ENCODE data around the gene ZNF227. TPM values are rescaled to one million over a fixed set of nuclear protein-coding genes. Genes with fewer than 3 reads are reported as not detected.
A peak's percentile ranks its signal among the peaks of the same experiment; 100 is the strongest.

Gene ZNF227
- total RNA-seq, 4 donors from 2014 or later, result 8.5 to 24.0 (median 15.5) TPM

GRCh38 chr19:44255705-44256411, 43.5 kb downstream of the ZNF227 start:
- H3K4me1 ChIP-seq, result peaks cover 4% of the 10 kb centered on the region
- H3K27me3 ChIP-seq, result no peaks in the 10 kb centered on the region
- peaks cover 63% of the 10 kb centered on the region for H3K9me3 ChIP-seq
- no peak overlapping the region for H3K27ac ChIP-seq
- DNase-seq (ENCODE audit: low spot score in 2 of 2), result no peak
- H3K36me3 ChIP-seq, result no peaks in the 10 kb centered on the region
- TF ChIP-seq EP300 (IDR thresholded peaks at IDR 0.05) (no peak), CTCF (IDR thresholded peaks at IDR 0.05) (no peak), POLR2A (IDR thresholded peaks at IDR 0.05) (no peak), POLR2AphosphoS5 (IDR thresholded peaks at IDR 0.05) (no peak)
- H3K4me3 ChIP-seq, result no peak overlapping the region

DNA sequence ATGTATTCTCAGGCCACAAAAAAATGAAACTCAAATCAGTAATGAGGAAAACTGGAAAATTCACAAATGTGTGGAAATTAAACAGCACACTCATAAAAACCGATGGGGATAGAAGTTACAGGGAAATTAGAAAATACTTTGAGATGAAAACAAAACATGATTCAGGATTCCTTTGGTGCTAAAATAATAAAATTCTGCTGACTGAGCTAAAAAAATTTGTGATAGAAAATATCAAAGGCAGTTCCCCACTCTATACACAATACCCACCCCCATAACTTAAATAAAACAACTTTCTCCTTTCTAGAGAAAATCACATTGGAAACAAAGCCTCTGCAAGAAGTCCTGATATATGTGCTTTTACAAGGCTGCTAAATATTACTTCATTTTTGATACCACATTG, 45.8 kb downstream of the ZNF227 start:
- H3K9me3 ChIP-seq, result peaks cover 57% of the 10 kb centered on the region
- H3K4me1 ChIP-seq, result peaks cover 4% of the 10 kb centered on the region
- TF ChIP-seq CTCF (IDR thresholded peaks at IDR 0.05) (no peak), EP300 (IDR thresholded peaks at IDR 0.05) (no peak), POLR2AphosphoS5 (IDR thresholded peaks at IDR 0.05) (no peak), POLR2A (IDR thresholded peaks at IDR 0.05) (no peak)
- no peak for DNase-seq (ENCODE audit: low spot score in 2 of 2)
- no peaks in the 10 kb centered on the region for H3K36me3 ChIP-seq
- 100% methylated on average over 1 of the region's 1 CpG for WGBS
- H3K27ac ChIP-seq, result no peak overlapping the region
- no peak overlapping the region for H3K4me3 ChIP-seq
- H3K27me3 ChIP-seq, result no peaks in the 10 kb centered on the region

DNA sequence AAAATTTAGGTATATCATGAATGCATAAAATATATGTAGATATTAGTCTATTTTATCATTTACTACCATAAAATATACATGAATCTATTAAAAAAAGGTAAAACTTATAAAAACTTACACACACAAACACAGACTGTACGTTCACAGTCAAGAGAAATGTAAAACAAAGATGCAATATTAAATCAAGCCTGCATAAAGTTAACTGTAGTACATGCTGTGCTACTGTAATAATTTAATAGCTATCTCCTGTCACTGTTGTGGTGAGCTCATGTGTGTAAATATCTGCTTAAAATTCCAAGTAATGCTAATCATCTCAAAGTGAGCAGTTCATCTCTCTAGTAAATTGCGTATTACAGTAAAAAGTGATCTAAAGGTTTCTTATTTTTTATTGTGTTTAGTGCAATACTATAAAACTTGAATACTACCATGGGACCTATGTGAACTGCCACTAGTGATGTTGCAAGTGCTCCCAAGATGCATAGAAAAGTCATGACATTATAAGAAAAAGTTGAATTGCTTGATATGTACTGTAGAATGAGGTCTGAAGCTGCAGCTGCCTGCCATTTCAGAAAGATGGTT, 46.6 kb downstream of the ZNF227 start:
- no peak overlapping the region for H3K4me3 ChIP-seq
- peaks cover 4% of the 10 kb centered on the region for H3K4me1 ChIP-seq
- H3K27me3 ChIP-seq, result no peaks in the 10 kb centered on the region
- no peak overlapping the region for H3K27ac ChIP-seq
- TF ChIP-seq EP300 (IDR thresholded peaks at IDR 0.05) (no peak), POLR2A (IDR thresholded peaks at IDR 0.05) (no peak), CTCF (IDR thresholded peaks at IDR 0.05) (no peak), POLR2AphosphoS5 (IDR thresholded peaks at IDR 0.05) (no peak)
- H3K9me3 ChIP-seq, result peaks cover 51% of the 10 kb centered on the region
- no peak for DNase-seq (ENCODE audit: low spot score in 2 of 2)
- no peaks in the 10 kb centered on the region for H3K36me3 ChIP-seq
- 96% methylated on average over 2 of the region's 2 CpGs for WGBS

DNA sequence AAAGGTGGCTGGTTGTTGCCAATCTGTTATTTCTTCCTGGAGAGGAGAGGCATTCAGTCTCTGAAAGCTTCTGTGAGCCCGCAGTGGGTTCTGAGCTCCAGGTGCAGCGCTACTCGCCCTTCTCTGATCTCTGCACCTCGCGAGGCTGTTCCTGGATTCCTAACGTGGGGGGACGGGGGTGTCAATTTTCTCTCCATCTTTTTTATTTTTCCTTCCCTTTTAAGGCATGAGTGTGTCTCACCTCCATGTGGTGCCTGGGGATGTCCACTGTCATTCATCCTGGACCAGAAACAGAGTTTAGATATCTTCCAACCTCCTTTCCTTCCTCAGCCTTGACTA, 48.0 kb downstream of the ZNF227 start:
- TF ChIP-seq EP300 (IDR thresholded peaks at IDR 0.05) (no peak), POLR2AphosphoS5 (IDR thresholded peaks at IDR 0.05) (no peak), POLR2A (IDR thresholded peaks at IDR 0.05) (no peak), CTCF (IDR thresholded peaks at IDR 0.05) (no peak)
- Histone ChIP-seq H3K9me3 (peaks cover 43% of the 10 kb centered on the region), H3K36me3 (no peaks in the 10 kb centered on the region), H3K4me1 (peaks cover 4% of the 10 kb centered on the region), H3K4me3 (peak overlapping the region; percentile 32), H3K27ac (no peak overlapping the region), H3K27me3 (no peaks in the 10 kb centered on the region)
- no peak for DNase-seq (ENCODE audit: low spot score in 2 of 2)
- 6% methylated on average over 7 of the region's 7 CpGs for WGBS

DNA sequence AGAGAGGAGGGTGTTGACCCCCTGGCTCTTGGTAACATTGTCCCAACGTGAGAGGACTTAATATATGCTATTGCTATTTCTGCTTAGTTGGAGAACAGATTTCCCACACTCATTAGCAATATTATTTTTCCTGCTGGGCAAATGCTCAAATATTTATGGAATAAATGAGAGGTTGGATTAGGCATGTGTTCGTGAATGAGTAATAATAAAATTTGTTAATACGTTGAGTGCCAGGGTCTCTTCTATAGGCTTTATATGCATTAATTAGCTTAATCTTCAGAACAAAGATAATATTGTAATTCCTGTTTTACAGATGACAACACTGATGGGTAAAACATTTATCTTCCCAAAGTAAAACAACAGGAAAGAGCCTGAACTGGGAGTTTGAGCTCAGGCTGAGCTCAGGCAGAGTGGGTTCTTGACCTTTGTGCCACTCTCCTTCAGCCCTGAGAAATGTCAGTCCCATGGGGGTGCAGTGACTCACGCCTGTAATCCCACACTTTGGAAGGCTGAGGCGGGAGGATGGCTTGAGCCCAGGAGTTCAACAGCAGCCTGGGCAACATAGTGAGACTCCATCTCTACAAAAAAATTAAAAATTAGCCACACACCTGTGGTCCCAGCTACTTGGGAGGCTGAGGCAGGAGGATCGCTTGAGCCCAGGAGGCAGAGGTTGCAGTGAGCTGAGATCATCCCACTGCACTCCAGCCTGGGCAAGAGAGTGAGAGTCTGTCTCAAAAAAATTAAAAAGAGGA, 48.5 kb downstream of the ZNF227 start:
- Histone ChIP-seq H3K27me3 (no peaks in the 10 kb centered on the region), H3K36me3 (no peaks in the 10 kb centered on the region), H3K4me1 (peaks cover 4% of the 10 kb centered on the region), H3K27ac (no peak overlapping the region), H3K4me3 (no peak overlapping the region), H3K9me3 (peaks cover 41% of the 10 kb centered on the region)
- DNase-seq (ENCODE audit: low spot score in 2 of 2), result no peak
- no peak for TF ChIP-seq POLR2A (IDR thresholded peaks at IDR 0.05)
- TF ChIP-seq EP300 (IDR thresholded peaks at IDR 0.05), result no peak
- no peak for TF ChIP-seq POLR2AphosphoS5 (IDR thresholded peaks at IDR 0.05)
- TF ChIP-seq CTCF (IDR thresholded peaks at IDR 0.05), result no peak
- 66% methylated on average over 6 of the region's 6 CpGs for WGBS

Data from suprapubic skin (tissue), 4 donors.